HCT116 (cell line): ENCODE data around the gene MIA3. TPM values are rescaled to one million over a fixed set of nuclear protein-coding genes. Genes with fewer than 3 reads are reported as not detected.

Source experiments
- ATAC-seq: fragments of 200-7000 bp; cut with Tn5 transposase; 2 replicates; pipeline ENCODE4 v1.9.1; 2020; ENCODE audit warnings: mild to moderate bottlenecking, moderate library complexity
- BruUV-seq: library from RNA; stranded (reverse); fragments of 400-500 nt; replicated peaks from 2 replicates; lab custom pipeline; 2021; lab: Mats Ljungman, UMichigan
- CTCF ChIA-PET: fragments of 300-600 bp; sonication (Branson Sonifier 250); formaldehyde crosslinking; loops from one replicate; lab custom pipeline; 2021; ENCODE audit warnings: antibody characterized with exemption; lab: Charles Lee
- POLR2A ChIA-PET: fragments of 300-600, 350-600 bp; sonication (Branson Sonifier 250); formaldehyde crosslinking; loops from one replicate; lab custom pipeline; 2021; ENCODE audit warnings: antibody characterized with exemption; lab: Charles Lee
- RAD21 ChIA-PET, 2 experiments: fragments of 300-600 bp; sonication (Branson Sonifier 250); formaldehyde crosslinking; loops; one replicate each; lab custom pipeline; 2023; ENCODE audit warnings: low total read pairs in 2 of 2; ENCODE audit not compliant: uncharacterized antibody in 2 of 2, unreplicated experiment in 2 of 2, low non-redundant PET in 1 of 2; lab: Charles Lee
- DNase-seq: peaks from one replicate; pipeline ENCODE4 v3.0.0-alpha.2; 2010; ENCODE audit warnings: low read depth, low spot score
- H2AFZ ChIP-seq: fragments of 200-600 bp; shearing (Covaris generic), sonication (generic); 2 replicates; pipeline ENCODE4 v1.6.1; 2017; ENCODE audit warnings: low read depth, mixed run types, mixed read lengths, antibody characterized with exemption, low read length; ENCODE audit not compliant: poor library complexity, severe bottlenecking
- H3K27ac ChIP-seq: 2 replicates; pipeline ENCODE4 v1.5.1; 2012; ENCODE audit warnings: low read depth, low read length
- H3K27me3 ChIP-seq: fragments of 200-600 bp; sonication (generic); 2 replicates; pipeline ENCODE4 v1.6.1; 2016; ENCODE audit warnings: mixed run types, low read length, mixed read lengths; ENCODE audit not compliant: insufficient read depth
- H3K36me3 ChIP-seq, 2 experiments: fragments of 200-500 bp in 1 of 2; fragments of 200-600 bp in 1 of 2; sonication (Bioruptor generic) in 1 of 2; sonication (generic) in 1 of 2; 2 replicates each; pipeline versions ENCODE4 v1.5.1 to v1.6.1; 2014 to 2016; ENCODE audit warnings: low read length in 2 of 2, inconsistent platforms in 1 of 2, mixed read lengths in 1 of 2, mixed run types in 1 of 2; ENCODE audit not compliant: insufficient read depth in 2 of 2, control insufficient read depth in 1 of 2
- H3K4me1 ChIP-seq, 2 experiments: fragments of 200-600 bp in 1 of 2; sonication (generic) in 1 of 2; 2 replicates each; pipeline versions ENCODE4 v1.5.1 to v1.6.1; 2012 to 2017; ENCODE audit warnings: low read length in 2 of 2, inconsistent platforms in 1 of 2, mild to moderate bottlenecking in 1 of 2, mixed read lengths in 1 of 2, mixed run types in 1 of 2, moderate library complexity in 1 of 2; ENCODE audit not compliant: insufficient read depth in 2 of 2, control insufficient read depth in 1 of 2
- H3K4me2 ChIP-seq: fragments of 200-600 bp; sonication (generic); 2 replicates; pipeline ENCODE4 v1.6.1; 2017; ENCODE audit warnings: mixed run types, low read length, mixed read lengths
- H3K4me3 ChIP-seq, 2 experiments: fragments of 200-600 bp in 1 of 2; sonication (generic) in 1 of 2; replicated peaks in 1 of 2; 2 replicates each; pipeline ENCODE4 v1.5.1; 2011 to 2016; ENCODE audit warnings: low read length in 2 of 2, control low read depth in 1 of 2, low read depth in 1 of 2, mild to moderate bottlenecking in 1 of 2, mixed read lengths in 1 of 2, mixed run types in 1 of 2
- H3K79me2 ChIP-seq: fragments of 200-600 bp; sonication (generic); 2 replicates; pipeline ENCODE4 v1.6.1; 2017; ENCODE audit warnings: mild to moderate bottlenecking, mixed run types, low read length, moderate library complexity, mixed read lengths; ENCODE audit not compliant: insufficient read depth
- H3K9ac ChIP-seq: fragments of 200-600 bp; sonication (generic); 2 replicates; pipeline ENCODE4 v1.6.1; 2016; ENCODE audit warnings: low read length, mixed read lengths
- H3K9me2 ChIP-seq: fragments of 200-600 bp; sonication (generic), shearing (Covaris generic); 2 replicates; pipeline ENCODE4 v1.6.1; 2017; ENCODE audit warnings: mixed run types, mild to moderate bottlenecking, moderate library complexity; ENCODE audit not compliant: insufficient read depth
- H3K9me3 ChIP-seq, 2 experiments: fragments of 200-500 bp in 1 of 2; fragments of 200-600 bp in 1 of 2; sonication (Bioruptor generic) in 1 of 2; sonication (generic) in 1 of 2; 2 replicates each; pipeline ENCODE4 v1.6.1; 2014 to 2017; ENCODE audit warnings: low read length in 2 of 2, mixed read lengths in 2 of 2, inconsistent platforms in 1 of 2, low read depth in 1 of 2, mild to moderate bottlenecking in 1 of 2, mixed run types in 1 of 2, moderate library complexity in 1 of 2; ENCODE audit not compliant: control insufficient read depth in 1 of 2, insufficient read depth in 1 of 2
- H4K20me1 ChIP-seq: fragments of 200-600 bp; sonication (generic), shearing (Covaris generic); 2 replicates; pipeline ENCODE4 v1.6.1; 2017; ENCODE audit warnings: mixed run types, mild to moderate bottlenecking, moderate library complexity; ENCODE audit not compliant: insufficient read depth
- ATF3 ChIP-seq: IDR thresholded peaks from 2 replicates; pipeline ENCODE4 v1.6.1; 2012
- CTCF ChIP-seq, 3 experiments: fragments of 200-600 bp in 1 of 3; sonication (generic) in 1 of 3; IDR thresholded peaks in 2 of 3; conservative IDR thresholded peaks in 1 of 3; 2 replicates each; pipeline ENCODE4 v1.5.1; 2012 to 2017; ENCODE audit warnings: low read depth in 2 of 3, low read length in 2 of 3, antibody characterized with exemption in 1 of 3, borderline replicate concordance in 1 of 3, control low read depth in 1 of 3, mild to moderate bottlenecking in 1 of 3, mixed read lengths in 1 of 3, mixed run types in 1 of 3, moderate library complexity in 1 of 3; ENCODE audit not compliant: insufficient read depth in 1 of 3
- EGR1 ChIP-seq: IDR thresholded peaks from 2 replicates; pipeline ENCODE4 v1.6.1; 2012; ENCODE audit warnings: low read depth
- ELF1 ChIP-seq: IDR thresholded peaks from 2 replicates; pipeline ENCODE4 v1.6.1; 2012; ENCODE audit warnings: low read depth, borderline replicate concordance
- POLR2A ChIP-seq: IDR thresholded peaks from 2 replicates; pipeline ENCODE4 v1.7.0; 2011; ENCODE audit warnings: borderline replicate concordance; ENCODE audit not compliant: insufficient read depth, insufficient read length; ENCODE audit errors: extremely low read depth
- POLR2AphosphoS5 ChIP-seq: IDR thresholded peaks from 2 replicates; pipeline ENCODE4 v1.6.1; 2011; ENCODE audit warnings: mild to moderate bottlenecking, low read depth, low read length, moderate library complexity
- REST ChIP-seq: IDR thresholded peaks from 2 replicates; pipeline ENCODE4 v1.6.1; 2012; ENCODE audit warnings: low read depth
- SIN3A ChIP-seq: IDR thresholded peaks from 2 replicates; pipeline ENCODE4 v1.6.1; 2012; ENCODE audit warnings: low read depth
- SP1 ChIP-seq: IDR thresholded peaks from 2 replicates; pipeline ENCODE4 v1.6.1; 2012; ENCODE audit warnings: low read depth
- SRF ChIP-seq: IDR thresholded peaks from 2 replicates; pipeline ENCODE4 v1.6.1; 2012; ENCODE audit warnings: low read depth
- TCF7L2 ChIP-seq: IDR thresholded peaks from 2 replicates; pipeline ENCODE4 v1.7.0; 2011; ENCODE audit warnings: borderline replicate concordance, inconsistent platforms; ENCODE audit not compliant: insufficient read depth, insufficient read length; ENCODE audit errors: extremely low read depth
- YY1 ChIP-seq: IDR thresholded peaks from 2 replicates; pipeline ENCODE4 v1.6.1; 2011; ENCODE audit warnings: low read length, low read depth, moderate library complexity, mild to moderate bottlenecking; ENCODE audit not compliant: insufficient replicate concordance; ENCODE audit errors: extremely low read depth
- intact Hi-C: fragments of 100-400 bp; cut with micrococcal nuclease; formaldehyde crosslinking; loops from 2 replicates; pipeline ENCODE4 v1.10.0; 2022
- total RNA-seq: library from RNA; stranded (reverse); gene quantifications from one replicate; pipeline ENCODE4 v1.2.1, GENCODE V29; 2021; ENCODE audit not compliant: unreplicated experiment

MIA3 gene
- total RNA-seq, 1 experiment from 2014 or later = 62.7 TPM

GRCh38 chr1:222712253-222713090 is 94.6 kb downstream of the MIA3 start, which contains the start of the genes AIDA and BROX (continued):
- TF ChIP-seq TCF7L2 (peak; percentile 49), SP1 (peak; percentile 61), POLR2AphosphoS5 (peak; percentile 58), EGR1 (peak; percentile 92), ATF3 (no peak)

GRCh38 chr1:222713091-222713961 is 95.4 kb downstream of the MIA3 start:
- Histone ChIP-seq H4K20me1 (no peaks in the 10 kb centered on the region), H3K4me1 (peaks cover 0 to 12% of the 10 kb centered on the region in 2 experiments; a peak in 2 of 4 replicates), H3K36me3 (peaks cover 0 to 2% of the 10 kb centered on the region in 2 experiments; a peak in 1 of 4 replicates), H3K9me3 (no peaks in the 10 kb centered on the region), H3K27ac (peak overlapping the region; percentile 84), H3K27me3 (no peaks in the 10 kb centered on the region), H3K4me3 (peak overlapping the region; percentile 73 to 96), H2AFZ (peak overlapping the region; percentile 61), H3K9me2 (no peaks in the 10 kb centered on the region), H3K4me2 (peak overlapping the region; percentile 79), H3K9ac (peak overlapping the region; percentile 75), H3K79me2 (peaks cover 51% of the 10 kb centered on the region)
- RAD21 ChIA-PET = interaction anchor here in 1 of 2 experiments (0.6 kb wide), 1 partner anchor 980 kb away, joined by 3 read pairs; no protein-coding TSS in a partner anchor
- DNase-seq (peak; percentile 90), ATAC-seq (peak; percentile 75)
- TSS peak; percentile 56 for BruUV-seq
- POLR2A ChIA-PET = interaction anchor here (0.6 to 1.2 kb wide), 3 partner anchors 10 to 248 kb away, joined by 3 to 4 read pairs (median 4); no protein-coding TSS in a partner anchor
- intact Hi-C loops = loop anchor here (5.0 kb wide), 1 partner anchor 71 kb away; no protein-coding TSS in a partner anchor
- CTCF ChIA-PET = no interaction called here
- peak; percentile 77 for TF ChIP-seq ELF1
- no peak for TF ChIP-seq REST
- peak; percentile 82 for TF ChIP-seq YY1
- peak; percentile 87 for TF ChIP-seq SP1
- no peak for TF ChIP-seq CTCF (IDR thresholded peaks at IDR 0.05 in 2 of 3, conservative IDR thresholded peaks at IDR 0.05 in 1 of 3; ENCODE audit: borderline replicate concordance in 1 of 3, insufficient read depth in 1 of 3, low read depth in 2 of 3, low read length in 2 of 3)
- peak; percentile 92 for TF ChIP-seq SRF
- no peak for TF ChIP-seq TCF7L2
- peak; percentile 82 for TF ChIP-seq POLR2A
- TF ChIP-seq SIN3A = peak; percentile 36; the same call in 1 of the 2 replicates
- TF ChIP-seq POLR2AphosphoS5 = peak; percentile 68
- TF ChIP-seq EGR1 = peak; percentile 71
